ENCODE measurements around the gene TEX29. TPM values are rescaled to one million over a fixed set of nuclear protein-coding genes. Genes with fewer than 3 reads are reported as not detected.

TEX29 gene
- total and polyA plus RNA-seq, 5 experiments from 2014 or later, result 0.96 to 0.99 TPM; not detected in 3

GRCh38 chr13:111317042-111317550 is 3.3 kb upstream of the TEX29 start:
- H3K4me3 Mint-ChIP-seq, result no peak overlapping the region
- no peak for ATAC-seq
- peaks cover 0 to 2% (median 0%) of the 10 kb centered on the region in 4 donors for H3K4me1 Mint-ChIP-seq
- H3K27ac Mint-ChIP-seq, result peak overlapping the region in 1 of 10 donors; percentile 19
- H3K27me3 Mint-ChIP-seq, result no peaks in the 10 kb centered on the region
- DNase-seq, result no peak
- H3K9me3 Mint-ChIP-seq, result peaks cover 0 to 14% (median 3%) of the 10 kb centered on the region in 9 donors
- H3K36me3 Mint-ChIP-seq, result peaks cover 0 to 18% (median 6%) of the 10 kb centered on the region in 3 donors
- POLR2A ChIA-PET, result no interaction called here

- H3K36me3 Mint-ChIP-seq, result peaks cover 0 to 13% (median 6%) of the 10 kb centered on the region in 3 donors
- no peaks in the 10 kb centered on the region for H3K27me3 Mint-ChIP-seq
- DNase-seq (no peak), ATAC-seq (no peak)
- no peak overlapping the region for H3K4me3 Mint-ChIP-seq
- H3K27ac Mint-ChIP-seq, result peak overlapping the region in 1 of 10 donors; percentile 19
- POLR2A ChIA-PET, result no interaction called here
- peaks cover 0 to 8% (median 2%) of the 10 kb centered on the region in 9 donors for H3K9me3 Mint-ChIP-seq
- peaks cover 0 to 2% (median 0%) of the 10 kb centered on the region in 4 donors for H3K4me1 Mint-ChIP-seq
Measured at GRCh38 chr13:111317571-111318345, 2.7 kb upstream of the TEX29 start.

DNA sequence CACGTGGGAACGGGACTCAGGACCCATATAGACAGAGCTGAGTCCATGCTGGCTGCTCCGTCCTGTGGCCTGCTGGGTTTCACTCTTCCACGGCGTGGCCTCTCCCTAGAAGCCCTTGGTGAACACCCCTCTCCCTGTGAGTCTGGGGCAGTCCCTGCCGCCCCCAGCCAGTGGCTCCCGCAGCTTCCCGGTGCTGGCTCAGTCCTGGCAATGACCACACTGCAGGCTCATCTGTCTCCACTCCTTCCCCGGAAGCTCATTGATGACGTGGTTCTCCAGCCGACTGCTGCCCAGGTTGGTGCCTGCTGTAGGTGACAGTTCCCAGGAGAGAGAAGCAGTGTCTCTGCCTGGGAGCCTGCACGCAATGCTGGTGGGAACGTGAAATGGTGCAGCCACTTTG is 2.1 kb upstream of the TEX29 start:
- no peak for DNase-seq
- POLR2A ChIA-PET, result no interaction called here
- H3K4me1 Mint-ChIP-seq, result peaks cover 0 to 2% (median under 1%) of the 10 kb centered on the region in 4 donors
- H3K27me3 Mint-ChIP-seq, result no peaks in the 10 kb centered on the region
- peak overlapping the region in 1 of 10 donors; percentile 42 for H3K4me3 Mint-ChIP-seq
- peaks cover 0 to 9% (median 2%) of the 10 kb centered on the region in 3 donors for H3K36me3 Mint-ChIP-seq
- H3K27ac Mint-ChIP-seq, result peak overlapping the region in 1 of 10 donors; percentile 55
- H3K9me3 Mint-ChIP-seq, result peaks cover 0 to 3% (median 0%) of the 10 kb centered on the region in 9 donors
- ATAC-seq, result no peak

GRCh38 chr13:111319521-111319920 is 921 bp upstream of the TEX29 start:
- H3K4me3 Mint-ChIP-seq, result peak overlapping the region in 1 of 10 donors; percentile 7
- ATAC-seq (no peak), DNase-seq (no peak)
- peaks cover 0 to 9% (median 3%) of the 10 kb centered on the region in 4 donors for H3K4me1 Mint-ChIP-seq
- H3K27ac Mint-ChIP-seq, result peak overlapping the region in 1 of 10 donors; percentile 74
- POLR2A ChIA-PET, result no interaction called here
- peaks cover 0 to 7% (median 2%) of the 10 kb centered on the region in 3 donors for H3K36me3 Mint-ChIP-seq
- peaks cover 0 to 2% (median 0%) of the 10 kb centered on the region in 9 donors for H3K9me3 Mint-ChIP-seq
- peaks cover 0 to 2% (median 0%) of the 10 kb centered on the region in 5 donors for H3K27me3 Mint-ChIP-seq

DNA sequence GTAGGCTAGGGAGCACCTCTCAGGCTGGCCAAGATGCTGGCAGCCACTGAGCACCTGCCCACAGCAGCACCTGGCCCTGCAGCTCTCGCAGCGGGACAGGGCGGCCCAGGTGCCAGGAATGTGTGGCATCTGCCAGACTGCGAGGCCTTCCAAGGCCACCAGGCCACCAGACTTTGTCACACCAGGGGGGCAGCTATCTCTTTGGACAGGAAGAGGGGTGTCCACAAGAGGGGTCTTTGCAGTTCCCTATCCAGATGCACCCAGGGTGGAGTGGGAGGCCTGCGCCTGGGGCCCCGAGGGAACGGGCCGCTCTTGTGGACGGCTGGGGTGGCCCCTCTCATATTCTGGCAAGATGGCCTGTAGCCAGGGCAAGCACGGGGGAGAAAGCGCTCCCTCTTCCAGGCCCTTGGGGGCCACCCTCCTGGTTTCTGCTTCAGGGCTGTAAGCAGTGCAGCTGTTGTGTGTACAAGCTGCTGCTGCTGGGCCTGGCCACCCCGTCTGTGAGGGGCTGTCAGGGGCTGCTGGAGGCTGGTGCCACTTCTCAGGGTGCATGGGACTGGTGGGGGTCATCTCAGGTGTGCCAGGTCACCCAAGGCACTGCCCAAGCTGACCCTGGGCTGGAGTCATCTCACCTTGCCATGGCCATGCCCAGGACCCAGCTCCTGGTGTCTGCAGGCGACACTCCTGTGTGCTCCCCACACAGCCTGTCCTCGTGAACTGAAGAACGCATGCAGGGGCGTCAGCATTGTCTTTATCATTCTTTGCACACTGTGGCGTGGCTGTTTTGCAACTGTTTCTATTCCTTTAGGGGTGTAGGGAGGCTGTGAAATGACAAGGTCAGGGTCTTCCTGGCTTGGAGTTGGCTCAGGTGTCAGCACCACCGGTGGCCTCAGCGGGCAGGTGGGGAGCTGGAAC is 1.8 kb downstream of the TEX29 start:
- Mint-ChIP-seq H3K9me3 (peaks cover 0 to 2% (median 0%) of the 10 kb centered on the region in 9 donors), H3K27ac (no peak overlapping the region), H3K4me1 (peaks cover 0 to 9% (median 3%) of the 10 kb centered on the region in 4 donors), H3K4me3 (no peak overlapping the region), H3K36me3 (no peaks in the 10 kb centered on the region), H3K27me3 (peaks cover 0 to 5% (median 0%) of the 10 kb centered on the region in 5 donors)
- ATAC-seq (no peak), DNase-seq (no peak)
- POLR2A ChIA-PET, result no interaction called here

- Mint-ChIP-seq H3K4me1 (peaks cover 0 to 9% (median 3%) of the 10 kb centered on the region in 4 donors), H3K9me3 (no peaks in the 10 kb centered on the region), H3K27me3 (peaks cover 0 to 5% (median 0%) of the 10 kb centered on the region in 5 donors), H3K4me3 (no peak overlapping the region), H3K27ac (no peak overlapping the region), H3K36me3 (no peaks in the 10 kb centered on the region)
- no peak for DNase-seq
- POLR2A ChIA-PET, result no interaction called here
- ATAC-seq, result no peak
Measured at GRCh38 chr13:111322916-111323331, 2.5 kb downstream of the TEX29 start.

GRCh38 chr13:111323549-111323948 is 3.1 kb downstream of the TEX29 start:
- peaks cover 0 to 5% (median 0%) of the 10 kb centered on the region in 5 donors for H3K27me3 Mint-ChIP-seq
- DNase-seq, result no peak
- H3K9me3 Mint-ChIP-seq, result no peaks in the 10 kb centered on the region
- POLR2A ChIA-PET, result no interaction called here
- H3K4me3 Mint-ChIP-seq, result no peak overlapping the region
- peak overlapping the region in 1 of 10 donors; percentile 29 for H3K27ac Mint-ChIP-seq
- H3K4me1 Mint-ChIP-seq, result peaks cover 0 to 9% (median 3%) of the 10 kb centered on the region in 4 donors
- no peak for ATAC-seq
- no peaks in the 10 kb centered on the region for H3K36me3 Mint-ChIP-seq

- H3K4me1 Mint-ChIP-seq, result peaks cover 0 to 9% (median 3%) of the 10 kb centered on the region in 4 donors
- H3K36me3 Mint-ChIP-seq, result no peaks in the 10 kb centered on the region
- H3K4me3 Mint-ChIP-seq, result no peak overlapping the region
- no peaks in the 10 kb centered on the region for H3K9me3 Mint-ChIP-seq
- peak overlapping the region in 1 of 10 donors; percentile 29 for H3K27ac Mint-ChIP-seq
- ATAC-seq (peak in 1 of 2 donors; percentile 30), DNase-seq (no peak)
- H3K27me3 Mint-ChIP-seq, result peaks cover 0 to 5% (median 0%) of the 10 kb centered on the region in 5 donors
- POLR2A ChIA-PET, result no interaction called here
Measured at GRCh38 chr13:111323950-111324651, 3.7 kb downstream of the TEX29 start.

DNA sequence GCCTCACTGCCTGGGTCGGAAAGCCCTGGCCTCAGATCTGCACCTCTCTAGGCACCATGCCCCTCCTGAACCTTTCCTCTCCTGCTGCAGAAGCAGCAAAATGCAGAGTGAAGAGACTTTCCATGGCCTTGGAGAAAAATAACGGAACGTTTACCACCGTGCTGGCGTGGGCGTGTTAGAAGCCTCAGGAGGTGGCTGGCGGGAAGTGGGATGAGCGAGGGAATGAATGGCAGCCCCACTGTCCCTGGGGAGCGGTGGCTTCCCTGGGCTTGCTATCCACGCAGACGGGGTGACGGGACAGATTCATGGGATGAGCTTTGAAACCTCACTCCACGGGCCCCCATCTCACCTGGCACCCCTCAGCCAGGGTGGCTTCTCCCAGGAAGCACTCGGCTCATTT is 4.3 kb downstream of the TEX29 start:
- H3K9me3 Mint-ChIP-seq, result no peaks in the 10 kb centered on the region
- POLR2A ChIA-PET, result no interaction called here
- no peaks in the 10 kb centered on the region for H3K36me3 Mint-ChIP-seq
- H3K27me3 Mint-ChIP-seq, result peaks cover 0 to 5% (median 0%) of the 10 kb centered on the region in 5 donors
- DNase-seq, result no peak
- ATAC-seq, result no peak
- H3K4me3 Mint-ChIP-seq, result no peak overlapping the region
- H3K27ac Mint-ChIP-seq, result peak overlapping the region in 1 of 10 donors; percentile 24
- peaks cover 0 to 9% (median 2%) of the 10 kb centered on the region in 4 donors for H3K4me1 Mint-ChIP-seq

DNA sequence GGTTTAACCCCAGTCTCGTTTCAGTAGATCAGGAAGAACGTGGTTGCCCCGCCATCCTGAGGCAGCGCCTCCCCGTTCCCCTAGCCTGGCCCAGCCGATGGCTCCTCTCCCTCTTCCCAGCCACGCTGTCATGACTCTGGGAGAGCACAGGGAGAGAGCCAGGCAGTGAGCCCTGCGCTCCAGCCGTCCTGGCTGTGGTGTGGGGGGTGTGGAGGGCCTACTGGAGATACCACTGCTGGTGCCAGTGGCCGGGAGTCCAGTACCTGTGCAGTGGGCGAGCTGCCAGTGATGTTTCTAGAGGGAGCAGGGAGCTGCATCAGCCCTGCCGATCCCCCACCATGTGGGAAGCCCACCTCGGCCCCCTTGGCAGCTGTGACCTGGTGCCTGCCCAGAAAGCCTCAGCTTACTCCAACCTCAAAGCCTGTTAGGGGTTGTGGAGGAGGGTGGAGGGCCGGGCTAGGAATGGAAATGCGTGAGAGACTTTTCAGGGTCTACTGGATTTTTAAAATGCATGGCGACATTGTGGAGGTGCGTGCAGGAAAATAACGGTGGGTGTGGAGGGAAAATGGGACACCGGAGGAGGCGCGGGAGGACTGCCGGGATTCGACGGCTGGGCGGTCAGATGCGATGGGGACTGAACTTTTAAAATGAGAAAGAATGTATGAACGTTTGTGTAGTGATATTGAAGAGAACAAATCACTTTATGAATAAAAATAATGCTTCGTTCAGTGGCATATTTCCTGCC is 4.9 kb downstream of the TEX29 start:
- ATAC-seq (no peak), DNase-seq (no peak)
- peaks cover 0 to 9% (median 2%) of the 10 kb centered on the region in 4 donors for H3K4me1 Mint-ChIP-seq
- peaks cover 0 to 5% (median 0%) of the 10 kb centered on the region in 5 donors for H3K27me3 Mint-ChIP-seq
- POLR2A ChIA-PET, result no interaction called here
- no peak overlapping the region for H3K27ac Mint-ChIP-seq
- no peaks in the 10 kb centered on the region for H3K9me3 Mint-ChIP-seq
- no peaks in the 10 kb centered on the region for H3K36me3 Mint-ChIP-seq
- H3K4me3 Mint-ChIP-seq, result peak overlapping the region in 1 of 10 donors; percentile 56

GRCh38 chr13:111325941-111326620 is 5.6 kb downstream of the TEX29 start:
- Mint-ChIP-seq H3K27ac (no peak overlapping the region), H3K4me3 (no peak overlapping the region), H3K4me1 (peaks cover 0 to 9% (median 2%) of the 10 kb centered on the region in 4 donors), H3K36me3 (no peaks in the 10 kb centered on the region), H3K27me3 (peaks cover 0 to 5% (median 0%) of the 10 kb centered on the region in 5 donors), H3K9me3 (no peaks in the 10 kb centered on the region)
- POLR2A ChIA-PET, result no interaction called here
- DNase-seq, result no peak
- no peak for ATAC-seq

All from naive thymus-derived CD8-positive, alpha-beta T cell (primary cell).